GM21515 (cell line): ENCODE data around the gene HIF3A.

Source experiments
- ATAC-seq: cut with Tn5 transposase; IDR thresholded peaks from one replicate; pipeline ENCODE4 v1.9.1; 2021; ENCODE audit not compliant: unreplicated experiment

Gene HIF3A

GRCh38 chr19:46381346-46381745 lies 84.5 kb downstream of the HIF3A start:
- no peak for ATAC-seq

GRCh38 chr19:46381756-46382345 lies 85.0 kb downstream of the HIF3A start:
- ATAC-seq: no peak

DNA sequence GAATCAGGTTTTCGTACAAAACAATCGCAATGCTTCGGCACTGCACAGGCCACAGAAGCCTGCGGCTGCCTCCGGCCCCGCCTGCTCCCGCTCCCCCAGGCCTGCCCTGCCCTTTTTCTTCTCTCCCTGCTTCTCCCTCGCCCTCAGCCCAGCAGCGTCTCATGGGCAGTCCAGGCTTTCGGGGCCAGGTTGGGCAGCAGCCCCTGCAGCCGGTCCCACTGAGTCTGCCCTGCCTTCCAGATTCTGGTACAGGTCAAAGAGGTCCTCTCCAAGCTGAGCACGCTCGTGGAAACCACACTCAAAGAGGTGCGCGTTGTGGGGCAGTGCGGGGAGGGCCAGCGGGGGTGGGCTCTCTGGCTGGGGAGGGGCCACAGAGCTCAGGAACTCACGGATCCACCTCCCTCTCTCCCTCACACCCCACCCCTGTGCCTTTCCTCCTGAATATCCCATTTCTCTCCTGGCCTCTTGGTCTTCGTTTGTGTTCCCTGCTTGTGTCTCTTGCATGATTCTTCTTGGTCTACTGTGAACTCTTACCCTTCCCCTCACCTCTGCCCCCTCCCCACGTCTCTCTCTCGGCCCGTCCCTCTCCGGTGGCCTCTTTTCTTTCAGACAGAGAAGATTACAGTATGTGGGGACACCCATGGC lies 86.5 kb downstream of the HIF3A start:
- ATAC-seq: no peak

DNA sequence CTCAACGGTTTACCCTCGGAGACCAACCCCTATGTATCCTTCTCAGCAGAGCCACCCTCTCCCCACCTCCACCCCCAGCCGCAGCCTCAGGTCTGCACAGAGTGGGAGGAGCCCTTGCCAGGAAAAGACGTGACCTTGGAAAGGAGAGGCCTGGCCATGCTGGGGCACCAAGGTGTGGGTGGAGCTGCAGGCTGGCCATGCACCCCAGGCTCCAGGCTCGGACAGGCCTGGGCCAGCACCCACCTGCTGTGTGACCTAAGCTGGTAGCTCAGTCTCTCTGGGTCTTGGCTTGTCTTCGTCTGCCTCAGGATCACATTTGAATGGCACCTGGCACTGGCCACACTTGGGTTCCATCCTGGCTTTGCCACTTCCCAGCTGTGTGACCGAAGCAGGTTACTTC lies 87.0 kb downstream of the HIF3A start:
- ATAC-seq: no peak

GRCh38 chr19:46384396-46384795 lies 87.6 kb downstream of the HIF3A start:
- ATAC-seq: no peak

- ATAC-seq: no peak
Observed at GRCh38 chr19:46385636-46386035, 88.8 kb downstream of the HIF3A start.

- no peak for ATAC-seq
Observed at GRCh38 chr19:46386151-46386550, 89.3 kb downstream of the HIF3A start.

GRCh38 chr19:46386996-46387712 lies 90.3 kb downstream of the HIF3A start:
- no peak for ATAC-seq

- no peak for ATAC-seq
Observed at GRCh38 chr19:46387713-46388130, 90.9 kb downstream of the HIF3A start.

GRCh38 chr19:46388311-46389095 lies 91.7 kb downstream of the HIF3A start:
- ATAC-seq: no peak

GRCh38 chr19:46390121-46390858 lies 93.4 kb downstream of the HIF3A start:
- ATAC-seq: no peak

DNA sequence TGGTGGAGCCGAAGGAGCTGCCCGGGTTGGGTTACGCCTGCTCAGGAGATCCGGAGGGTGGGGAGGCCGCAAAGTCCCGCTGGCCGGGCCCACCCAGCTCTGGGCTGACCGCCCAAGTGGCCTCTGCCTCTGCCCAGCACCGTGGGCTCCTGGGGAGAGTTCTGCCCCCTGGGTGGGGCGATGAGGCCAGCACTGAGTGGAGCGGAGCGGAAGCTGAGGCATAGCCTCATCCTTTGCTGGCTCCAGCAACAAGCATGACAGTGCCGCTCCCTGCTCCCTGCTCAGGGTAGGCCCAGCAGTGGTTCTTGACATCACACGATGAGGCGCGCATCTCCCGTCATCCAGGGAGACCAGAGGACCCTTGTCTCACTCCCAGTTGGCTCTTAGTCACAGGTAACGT lies 94.0 kb downstream of the HIF3A start:
- no peak for ATAC-seq

DNA sequence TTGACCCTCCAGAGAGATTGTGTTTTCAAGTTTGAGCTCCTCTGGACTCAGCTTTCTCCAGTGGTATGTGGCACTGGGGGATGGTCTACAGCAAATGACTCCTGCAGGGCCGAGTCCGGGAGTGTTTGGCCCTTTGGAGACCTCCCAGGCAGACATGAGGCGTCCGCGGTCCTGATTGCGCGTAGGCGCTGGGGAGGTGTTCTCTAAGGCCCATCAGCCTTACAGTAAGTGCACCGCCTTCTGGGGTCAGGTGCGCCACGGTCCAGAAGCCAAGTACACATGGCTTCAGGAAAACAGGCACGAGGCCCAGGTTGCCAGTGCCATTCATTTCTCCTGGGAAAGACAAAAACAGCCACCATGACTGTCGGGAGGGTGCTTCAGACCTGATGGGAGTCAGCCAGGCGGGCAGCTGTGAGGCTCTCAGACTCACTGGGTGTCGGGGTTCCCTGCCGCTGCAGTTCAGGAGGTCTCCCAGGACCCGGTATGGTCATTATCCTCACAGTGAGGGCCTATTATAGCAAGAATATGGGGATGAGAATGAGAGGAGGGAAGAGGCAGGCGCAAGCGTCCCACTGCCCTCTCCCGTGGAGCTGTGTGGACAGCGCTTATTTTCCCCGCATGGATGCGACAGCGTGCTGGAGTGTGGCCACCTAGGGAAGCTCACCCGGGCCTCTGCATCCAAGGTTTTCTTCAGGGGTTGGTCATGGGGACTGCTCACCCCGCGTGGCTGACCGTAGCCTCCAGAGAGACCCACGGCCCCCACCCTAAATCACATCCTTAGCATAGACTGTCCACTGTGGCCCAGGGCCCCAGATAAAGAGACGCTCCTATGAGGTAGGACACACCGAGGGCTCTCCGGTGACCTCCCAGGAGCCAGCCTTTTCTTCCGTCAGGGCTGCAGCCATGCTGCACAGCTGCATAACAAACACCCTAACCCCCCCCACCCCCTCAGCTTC lies 94.7 kb downstream of the HIF3A start:
- ATAC-seq: no peak

DNA sequence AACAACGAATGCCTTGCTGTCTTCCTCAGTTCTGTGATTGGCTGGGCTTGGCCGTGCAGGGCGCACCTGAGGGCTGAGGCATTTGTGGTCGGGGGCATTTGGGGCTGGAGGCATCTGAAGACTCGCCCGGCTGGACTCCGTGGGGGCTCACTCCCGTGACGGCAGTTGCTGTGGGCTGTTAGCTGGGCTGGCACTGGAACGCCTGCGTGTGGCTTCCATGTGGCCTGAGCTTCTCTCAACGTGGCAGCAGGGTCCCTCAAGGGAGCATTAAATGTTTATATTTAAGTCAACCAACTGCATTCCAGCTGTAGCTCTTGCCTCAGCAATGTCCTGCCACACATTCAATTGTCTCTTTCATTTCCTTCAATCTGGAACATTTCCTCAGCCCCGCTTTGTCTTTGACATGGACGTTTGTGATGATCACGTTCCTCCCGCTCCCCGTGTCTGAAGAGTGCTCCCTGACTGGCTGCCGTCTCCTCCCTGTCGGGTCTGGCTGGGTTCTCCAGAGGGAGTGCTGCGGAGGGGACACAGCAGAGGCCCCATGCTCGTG lies 95.5 kb downstream of the HIF3A start:
- ATAC-seq: no peak

DNA sequence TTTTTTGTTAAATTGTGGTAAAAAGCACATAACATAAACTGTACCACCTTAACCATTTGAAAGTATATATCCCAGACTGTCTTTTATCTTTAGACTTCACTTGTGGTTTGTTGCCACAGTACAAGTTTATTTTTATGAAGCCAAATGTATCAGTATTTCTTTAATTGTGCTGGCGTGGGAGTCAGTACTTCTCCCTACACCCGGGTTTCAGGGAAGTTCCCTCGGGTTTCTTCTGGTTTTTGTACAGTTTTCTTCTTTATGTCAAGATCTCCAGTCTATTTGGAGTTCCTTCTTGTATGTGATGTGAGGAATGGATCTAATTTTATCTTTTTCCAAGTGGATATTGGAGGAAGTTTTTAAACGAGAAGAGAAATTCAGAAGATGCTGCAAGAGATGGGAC lies 96.0 kb downstream of the HIF3A start:
- ATAC-seq: no peak
